HG03175 (cell line): ENCODE measurements around the gene KIAA1328.

Source experiments
- ATAC-seq: cut with Tn5 transposase; IDR thresholded peaks from one replicate; pipeline ENCODE4 v1.9.1; 2021; ENCODE audit warnings: mild to moderate bottlenecking, moderate library complexity; ENCODE audit not compliant: unreplicated experiment

KIAA1328 gene

DNA sequence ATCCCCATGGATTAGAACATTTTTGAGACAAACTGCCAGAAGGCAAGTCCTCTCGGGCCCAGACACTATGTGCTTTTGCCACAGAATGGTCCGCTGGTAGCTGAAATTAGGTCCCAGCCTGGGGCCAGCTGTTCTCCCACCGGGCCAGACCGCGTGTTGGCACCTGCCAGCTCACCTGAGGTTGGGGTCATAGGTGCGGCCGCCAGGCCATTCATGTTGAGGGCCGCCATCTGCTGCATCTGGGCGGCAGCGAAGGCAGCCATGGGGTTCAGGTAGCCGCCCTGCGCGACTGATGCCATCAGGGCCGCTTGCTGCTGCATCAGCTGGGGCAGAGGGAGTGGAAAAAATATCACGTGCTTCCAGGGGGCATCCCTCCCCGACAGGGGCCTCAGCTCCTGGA lies 443.9 kb downstream of the KIAA1328 start:
- ATAC-seq, result no peak

DNA sequence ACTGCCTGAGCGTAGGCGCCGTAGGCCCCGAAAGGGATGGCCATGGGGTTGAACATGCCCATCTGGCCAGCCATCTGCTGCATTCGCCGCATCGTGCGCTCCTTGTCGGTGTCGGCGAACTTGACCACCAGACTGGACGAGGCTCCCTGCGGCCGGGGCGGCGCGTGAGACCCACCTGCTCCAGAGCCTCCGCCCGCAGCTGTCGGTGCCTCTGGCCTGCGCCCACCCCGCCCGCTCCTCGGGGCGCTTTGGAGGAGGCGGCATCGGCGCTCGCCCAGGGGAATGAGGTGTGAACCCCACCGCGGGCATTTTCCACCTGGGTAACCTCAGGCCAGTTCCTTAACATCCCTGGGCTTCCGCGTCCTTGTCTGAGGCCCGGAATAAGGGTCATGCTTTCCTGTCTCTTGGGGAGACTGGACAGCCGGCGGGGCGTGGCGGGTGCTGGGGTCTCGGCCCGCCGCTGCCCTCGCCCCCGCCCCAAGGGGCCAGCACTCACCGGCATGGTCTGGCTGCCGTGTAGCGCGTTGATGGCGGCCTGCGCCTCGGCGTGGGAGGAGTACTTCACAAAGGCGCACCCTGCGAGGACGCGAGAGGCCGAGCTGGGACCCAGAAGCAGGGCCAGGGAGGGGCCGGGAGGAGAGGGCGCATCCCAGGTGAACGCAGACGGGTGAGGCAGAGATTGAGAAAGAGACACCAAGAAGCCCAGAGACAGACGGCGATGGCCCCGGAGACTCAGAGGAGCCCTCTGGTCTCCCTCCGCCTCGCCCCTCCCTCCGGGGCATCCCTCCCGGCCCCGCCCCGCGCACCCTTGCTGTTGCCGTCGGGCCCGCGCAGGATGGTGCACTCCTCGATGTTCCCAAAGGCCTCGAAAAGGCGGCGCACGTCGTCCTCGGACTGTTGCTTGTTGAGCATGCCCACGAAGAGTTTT lies 445.6 kb downstream of the KIAA1328 start:
- ATAC-seq, result no peak

DNA sequence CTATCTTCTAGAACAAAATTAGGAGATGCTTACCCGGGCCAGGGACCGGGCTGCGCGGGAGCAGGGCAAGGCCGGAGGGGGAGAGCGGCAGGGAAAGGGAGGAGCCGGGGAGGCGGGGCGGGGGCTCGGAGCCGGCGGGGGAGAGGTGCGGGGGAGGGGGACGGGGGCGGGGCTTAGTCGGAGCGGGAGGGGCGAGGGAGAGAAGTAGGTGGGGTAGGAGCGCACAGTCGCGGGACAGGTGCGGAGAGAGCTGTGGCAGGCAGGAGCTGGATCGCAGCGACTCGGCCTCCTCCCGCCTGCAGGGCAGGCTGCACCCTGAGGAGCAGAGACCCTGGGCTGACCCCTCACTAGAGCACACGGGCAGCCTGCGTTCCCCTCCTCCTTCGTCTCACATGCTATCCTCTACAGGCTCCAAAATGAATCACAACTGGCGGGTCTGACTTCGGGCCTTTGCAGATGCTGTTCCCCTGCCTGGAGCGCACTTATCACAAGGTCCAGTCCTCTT lies 446.4 kb downstream of the KIAA1328 start:
- no peak for ATAC-seq

DNA sequence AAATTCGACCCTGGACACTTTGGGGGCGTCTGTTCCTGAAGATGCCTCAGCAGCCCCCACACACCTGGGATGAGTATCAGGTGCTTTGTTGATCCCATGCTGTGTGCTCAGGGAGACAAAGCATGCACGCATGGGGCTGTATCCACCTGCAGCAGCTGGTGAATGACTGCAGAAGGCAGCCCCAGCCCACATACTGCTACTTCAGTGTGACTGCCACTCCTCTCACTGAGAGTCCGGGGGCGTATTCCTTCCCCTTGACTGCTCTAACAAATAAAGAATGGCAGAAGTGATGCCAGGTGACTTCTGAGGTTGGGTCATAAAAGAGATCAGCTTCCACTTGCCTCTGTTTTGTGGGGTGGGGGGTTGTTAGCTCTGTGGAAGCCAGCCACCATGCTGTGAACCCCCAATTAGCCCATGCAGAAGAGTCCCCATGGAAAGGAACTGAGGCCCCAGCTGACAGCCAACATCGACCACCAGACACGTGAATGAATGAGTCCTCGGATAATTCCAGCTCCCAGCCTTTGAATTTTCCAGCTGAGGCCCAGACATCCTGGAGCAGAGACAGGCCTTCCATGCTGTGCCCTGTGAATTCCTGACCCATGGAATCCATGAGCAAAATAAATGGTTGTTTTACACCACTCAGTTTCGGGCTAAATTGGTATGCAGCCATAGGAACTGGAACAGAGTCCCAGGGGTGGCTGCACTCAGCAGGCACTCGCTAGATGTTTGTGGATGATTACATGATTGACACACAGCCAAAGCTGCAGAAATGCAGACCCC lies 447.4 kb downstream of the KIAA1328 start:
- ATAC-seq, result no peak

DNA sequence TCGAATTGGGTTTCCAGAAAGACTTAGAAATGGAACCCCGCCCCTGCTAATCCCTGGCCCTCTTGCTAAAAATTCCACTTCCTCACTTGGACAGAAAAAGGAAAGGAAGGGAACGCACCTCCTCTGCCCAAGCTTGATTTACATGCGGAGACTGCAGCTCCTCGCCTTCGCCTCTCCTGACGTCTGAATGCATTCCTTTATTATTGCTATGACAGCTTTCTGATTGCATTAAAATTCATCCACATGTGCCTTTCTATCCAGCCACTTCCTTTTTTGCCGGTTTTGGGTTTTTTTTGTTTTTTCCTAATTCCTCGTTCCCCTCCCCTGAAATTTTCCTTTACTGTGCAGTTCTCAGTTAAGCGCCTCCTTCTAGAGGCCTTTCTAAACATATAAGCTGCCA lies 448.9 kb downstream of the KIAA1328 start:
- ATAC-seq, result no peak
